GM12892 (cell line): ENCODE data around the gene FUT8.

ENCODE experiments used
- POLR2A ChIP-seq: IDR thresholded peaks from 2 replicates; pipeline ENCODE4 v1.6.1; 2011; ENCODE audit warnings: low read depth, low read length, control low read depth
- TAF1 ChIP-seq: IDR thresholded peaks from 2 replicates; pipeline ENCODE4 v1.6.1; 2011; ENCODE audit warnings: low read depth, mild to moderate bottlenecking, control low read depth, low read length, borderline replicate concordance

- TF ChIP-seq POLR2A (no peak), TAF1 (no peak)
These were observed 19.4 kb downstream of the FUT8 start for GRCh38 chr14:65431951-65432350.
